Upper lobe of right lung (tissue), 1 donor: Measurements from ENCODE around the gene ZEB2. TPM values are rescaled to one million over a fixed set of nuclear protein-coding genes. Genes with fewer than 3 reads are reported as not detected.

Experiments used
- ATAC-seq: fragments of 200-7000 bp; cut with Tn5 transposase; one replicate; pipeline ENCODE4 v1.9.1; 2020; ENCODE audit warnings: mild to moderate bottlenecking, moderate library complexity
- DNase-seq: peaks from one replicate; pipeline ENCODE4 v3.0.0-alpha.2; 2020
- H3K27ac ChIP-seq: fragments of 200-600 bp; one replicate; pipeline ENCODE4 v1.8.0; 2022
- H3K27me3 ChIP-seq: fragments of 200-600 bp; one replicate; pipeline ENCODE4 v1.8.0; 2022; ENCODE audit warnings: mild to moderate bottlenecking
- H3K36me3 ChIP-seq: fragments of 200-600 bp; one replicate; pipeline ENCODE4 v1.8.0; 2022
- H3K4me1 ChIP-seq: fragments of 200-600 bp; one replicate; pipeline ENCODE4 v1.8.0; 2022
- H3K4me3 ChIP-seq: fragments of 200-600 bp; one replicate; pipeline ENCODE4 v1.8.0; 2022; ENCODE audit warnings: mild to moderate bottlenecking
- H3K9me3 ChIP-seq: fragments of 200-600 bp; one replicate; pipeline ENCODE4 v1.8.0; 2022
- intact Hi-C: fragments of 100-400 bp; cut with DNase I; formaldehyde crosslinking; loops from one replicate; pipeline ENCODE4 v1.11.0; 2022
- total RNA-seq: library from RNA; stranded (reverse); fragmentation: NEBNext Ultra II Directional; extraction: Animal tissue kit (Norgen Biotek cat#: 25700); gene quantifications from one replicate; pipeline ENCODE4 v1.2.1, GENCODE V29; 2021
- TF ChIP-seq, protein P1 (sequence below): fragments of 200-600 bp; IDR thresholded peaks from one replicate; pipeline ENCODE4 v1.8.0; 2022; ENCODE audit warnings: antibody characterized with exemption
- donor health status: DM: no; HTN: yes; CAD: no; lungs with severe emphysema.

Gene ZEB2
- total RNA-seq, 1 donor from 2014 or later = 178 TPM

DNA sequence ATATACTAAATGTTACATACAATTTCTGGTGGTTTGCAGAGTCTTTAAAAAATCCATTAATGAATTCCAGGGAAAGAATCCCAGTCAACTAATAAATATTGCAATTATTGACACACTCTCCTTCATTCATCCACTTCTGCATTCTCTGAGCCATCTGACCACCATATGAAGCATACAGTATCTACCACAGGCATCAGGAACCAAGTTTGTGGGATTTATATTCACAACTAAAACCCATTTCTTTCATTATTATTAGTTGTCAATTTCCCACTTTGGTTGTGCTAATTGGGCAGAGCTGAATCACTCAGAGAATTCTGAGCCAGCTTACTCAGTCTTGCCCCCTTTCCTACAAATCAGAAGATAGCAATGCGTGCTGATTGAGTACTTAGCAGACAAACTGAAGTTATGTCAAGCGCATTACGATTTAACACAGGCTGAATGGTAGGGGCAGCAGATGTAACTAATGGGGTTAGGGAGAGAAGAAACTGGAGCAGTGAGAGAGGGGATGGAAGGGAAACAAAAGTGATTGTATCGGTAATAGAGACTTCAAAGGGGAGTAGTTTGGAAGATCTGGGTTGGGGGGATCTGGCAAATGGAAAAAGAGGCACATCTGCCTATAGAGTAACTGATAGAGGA lies 52.3 kb downstream of the ZEB2 start:
- DNase-seq (no peak), ATAC-seq (no peak)
- H3K27ac ChIP-seq = no peak overlapping the region
- TF ChIP-seq, protein P1, sequence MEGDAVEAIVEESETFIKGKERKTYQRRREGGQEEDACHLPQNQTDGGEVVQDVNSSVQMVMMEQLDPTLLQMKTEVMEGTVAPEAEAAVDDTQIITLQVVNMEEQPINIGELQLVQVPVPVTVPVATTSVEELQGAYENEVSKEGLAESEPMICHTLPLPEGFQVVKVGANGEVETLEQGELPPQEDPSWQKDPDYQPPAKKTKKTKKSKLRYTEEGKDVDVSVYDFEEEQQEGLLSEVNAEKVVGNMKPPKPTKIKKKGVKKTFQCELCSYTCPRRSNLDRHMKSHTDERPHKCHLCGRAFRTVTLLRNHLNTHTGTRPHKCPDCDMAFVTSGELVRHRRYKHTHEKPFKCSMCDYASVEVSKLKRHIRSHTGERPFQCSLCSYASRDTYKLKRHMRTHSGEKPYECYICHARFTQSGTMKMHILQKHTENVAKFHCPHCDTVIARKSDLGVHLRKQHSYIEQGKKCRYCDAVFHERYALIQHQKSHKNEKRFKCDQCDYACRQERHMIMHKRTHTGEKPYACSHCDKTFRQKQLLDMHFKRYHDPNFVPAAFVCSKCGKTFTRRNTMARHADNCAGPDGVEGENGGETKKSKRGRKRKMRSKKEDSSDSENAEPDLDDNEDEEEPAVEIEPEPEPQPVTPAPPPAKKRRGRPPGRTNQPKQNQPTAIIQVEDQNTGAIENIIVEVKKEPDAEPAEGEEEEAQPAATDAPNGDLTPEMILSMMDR = no peak
- intact Hi-C loops = no loop called here
- no peak overlapping the region for H3K4me3 ChIP-seq
- no peaks in the 10 kb centered on the region for H3K9me3 ChIP-seq
- no peaks in the 10 kb centered on the region for H3K27me3 ChIP-seq
- H3K4me1 ChIP-seq = peaks cover 25% of the 10 kb centered on the region
- no peaks in the 10 kb centered on the region for H3K36me3 ChIP-seq

DNA sequence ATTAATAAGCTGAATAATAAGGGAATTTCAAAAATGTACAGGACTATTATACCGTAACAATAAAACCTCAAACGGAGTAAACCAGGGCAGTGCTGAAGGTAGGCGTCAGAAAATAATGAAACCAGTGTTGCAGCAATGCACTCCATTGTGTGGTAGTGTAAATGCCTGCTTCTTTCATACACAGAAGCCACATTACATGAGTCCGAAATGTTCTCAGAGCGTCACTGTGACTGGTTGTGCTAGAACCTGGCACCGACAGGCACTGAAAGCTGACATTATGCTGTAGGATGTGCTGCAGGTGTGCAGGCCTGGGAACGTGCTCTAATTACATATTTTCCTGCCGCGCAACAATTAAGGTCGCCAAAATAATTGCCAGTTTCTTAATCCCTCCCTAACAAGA lies 53.3 kb downstream of the ZEB2 start:
- Histone ChIP-seq H3K36me3 (no peaks in the 10 kb centered on the region), H3K27me3 (no peaks in the 10 kb centered on the region), H3K27ac (no peak overlapping the region), H3K4me1 (peaks cover 30% of the 10 kb centered on the region), H3K9me3 (no peaks in the 10 kb centered on the region), H3K4me3 (no peak overlapping the region)
- ATAC-seq (no peak), DNase-seq (no peak)
- intact Hi-C loops = no loop called here
- TF ChIP-seq, protein P1 = no peak

DNA sequence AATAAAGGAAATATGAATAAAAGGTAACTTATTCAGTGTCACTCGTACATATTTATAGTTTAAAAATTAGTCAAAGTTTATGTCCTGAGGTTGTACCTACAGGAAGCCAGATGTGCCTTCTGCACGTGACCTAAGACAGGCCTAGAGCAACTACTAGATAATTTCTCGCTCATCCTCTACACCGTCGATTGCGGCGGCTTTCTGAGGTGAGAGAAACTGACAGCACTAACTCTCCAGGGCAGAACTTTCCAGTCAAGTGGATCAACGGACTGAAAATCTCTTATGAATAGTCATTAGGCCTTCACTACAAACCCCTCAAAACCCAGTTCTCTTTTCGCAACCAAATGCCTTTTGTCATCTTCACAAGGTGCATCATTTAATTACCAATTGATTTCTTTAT lies 54.2 kb downstream of the ZEB2 start:
- TF ChIP-seq, protein P1 = no peak
- Histone ChIP-seq H3K4me1 (peaks cover 29% of the 10 kb centered on the region), H3K9me3 (no peaks in the 10 kb centered on the region), H3K4me3 (no peak overlapping the region), H3K36me3 (no peaks in the 10 kb centered on the region), H3K27ac (no peak overlapping the region), H3K27me3 (no peaks in the 10 kb centered on the region)
- intact Hi-C loops = no loop called here
- no peak for DNase-seq
- ATAC-seq = no peak

DNA sequence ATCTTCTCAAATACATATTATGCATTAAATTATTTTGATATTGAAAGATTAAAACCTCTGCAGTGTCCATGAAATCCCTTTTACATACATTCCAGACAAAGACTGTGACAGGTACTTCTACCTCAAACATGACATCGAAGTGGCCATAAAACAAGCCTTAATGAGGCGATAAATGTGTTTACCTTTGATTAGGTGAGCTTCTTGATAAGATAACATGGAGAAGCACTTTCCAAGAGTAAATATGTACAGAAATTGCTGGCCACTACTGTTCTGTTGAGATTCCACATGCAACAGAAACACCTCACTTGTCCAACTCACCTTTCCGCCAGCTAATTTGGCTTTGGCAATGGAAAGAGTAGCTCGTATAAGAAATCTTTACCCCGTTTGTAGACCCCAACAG lies 55.2 kb downstream of the ZEB2 start:
- Histone ChIP-seq H3K27ac (no peak overlapping the region), H3K9me3 (no peaks in the 10 kb centered on the region), H3K36me3 (no peaks in the 10 kb centered on the region), H3K4me3 (no peak overlapping the region), H3K4me1 (peaks cover 34% of the 10 kb centered on the region), H3K27me3 (no peaks in the 10 kb centered on the region)
- ATAC-seq (no peak), DNase-seq (no peak)
- intact Hi-C loops = no loop called here
- TF ChIP-seq, protein P1 = no peak

DNA sequence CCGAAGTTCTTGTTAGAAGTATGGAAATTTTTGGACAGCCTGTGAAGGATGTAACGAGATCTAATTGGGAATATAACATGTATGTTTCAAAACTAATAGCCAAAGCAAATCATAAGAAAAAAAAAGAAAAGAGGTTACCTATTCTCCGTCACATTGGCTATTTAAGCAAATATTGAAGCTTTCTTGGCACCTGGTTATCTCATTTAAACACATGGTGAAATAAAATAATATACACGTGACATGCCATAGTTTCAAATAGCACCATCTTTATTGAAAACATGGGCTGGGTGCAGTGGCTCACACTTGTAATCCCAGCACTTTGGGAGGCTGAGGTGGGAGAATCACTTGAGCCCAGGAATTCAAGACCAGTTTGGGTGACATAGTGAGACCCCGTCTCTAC lies 56.7 kb downstream of the ZEB2 start:
- Histone ChIP-seq H3K9me3 (no peaks in the 10 kb centered on the region), H3K4me1 (peaks cover 43% of the 10 kb centered on the region), H3K4me3 (no peak overlapping the region), H3K27me3 (no peaks in the 10 kb centered on the region), H3K36me3 (no peaks in the 10 kb centered on the region), H3K27ac (no peak overlapping the region)
- TF ChIP-seq, protein P1 = no peak
- DNase-seq = no peak
- intact Hi-C loops = no loop called here
- no peak for ATAC-seq

DNA sequence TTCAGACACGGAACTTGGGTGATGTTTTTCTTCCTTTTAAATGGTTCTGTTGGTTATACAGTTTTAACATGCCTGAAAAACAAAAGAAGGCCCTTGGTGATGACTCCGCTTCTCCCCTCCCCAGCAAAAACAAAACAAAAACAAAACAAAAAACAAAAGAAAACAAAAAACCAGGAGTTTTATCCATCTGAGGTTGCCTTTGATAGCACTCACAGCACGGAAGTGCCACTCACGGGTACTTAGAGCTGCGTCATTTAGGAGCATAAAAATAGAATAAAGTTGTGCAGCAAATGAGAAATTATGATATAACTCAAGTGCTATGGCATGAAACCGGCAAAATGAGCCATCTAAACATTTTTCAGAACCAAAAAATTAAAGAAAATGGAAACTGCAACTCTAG lies 57.7 kb downstream of the ZEB2 start:
- TF ChIP-seq, protein P1 = no peak

More for the DNA sequence above, 57.7 kb downstream of the ZEB2 start:
- ATAC-seq = no peak
- no peaks in the 10 kb centered on the region for H3K9me3 ChIP-seq
- peak overlapping the region; percentile 26 for H3K27ac ChIP-seq
- intact Hi-C loops = no loop called here
- no peaks in the 10 kb centered on the region for H3K36me3 ChIP-seq
- no peak overlapping the region for H3K4me3 ChIP-seq
- no peak for DNase-seq
- no peaks in the 10 kb centered on the region for H3K27me3 ChIP-seq
- peaks cover 43% of the 10 kb centered on the region for H3K4me1 ChIP-seq
